ENCODE data around the gene SGSH. TPM values are rescaled to one million over a fixed set of nuclear protein-coding genes. Genes with fewer than 3 reads are reported as not detected.

SGSH gene
- total RNA-seq, 1 donor from 2014 or later, result 25.5 TPM

DNA sequence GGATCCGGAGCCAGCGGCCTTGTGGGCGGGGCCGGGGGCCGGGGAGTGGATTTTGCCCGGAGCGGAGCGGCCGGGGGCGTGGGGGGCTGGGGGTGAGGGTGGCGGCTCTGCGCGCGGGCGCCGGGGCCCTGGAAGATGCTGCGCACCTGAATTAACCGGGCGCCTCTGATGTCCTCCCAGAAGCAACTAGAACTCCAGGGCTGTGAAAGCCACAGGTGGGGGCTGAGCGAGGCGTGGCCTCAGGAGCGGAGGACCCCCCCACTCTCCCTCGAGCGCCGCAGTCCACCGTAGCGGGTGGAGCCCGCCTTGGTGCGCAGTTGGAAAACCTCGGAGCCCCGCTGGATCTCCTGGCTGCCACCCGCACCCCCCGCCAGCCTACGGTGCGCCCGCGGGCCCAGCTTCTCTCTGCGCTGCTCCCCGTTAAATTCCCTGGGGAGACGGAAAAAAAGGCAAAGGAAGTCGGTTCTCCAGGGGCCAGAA, 643 bp upstream of the SGSH start:
- Mint-ChIP-seq H3K36me3 (ENCODE audit: low read depth) (peaks cover 18% of the 10 kb centered on the region), H3K4me3 (ENCODE audit: low read depth) (peak overlapping the region; percentile 81), H3K27me3 (ENCODE audit: low read depth) (no peaks in the 10 kb centered on the region), H3K9me3 (no peaks in the 10 kb centered on the region), H3K4me1 (ENCODE audit: low read depth) (peaks cover 24% of the 10 kb centered on the region), H3K27ac (no peak overlapping the region)
- intact Hi-C loops (cut with micrococcal nuclease), result no loop called here
- no peak for DNase-seq (ENCODE audit: low spot score)

DNA sequence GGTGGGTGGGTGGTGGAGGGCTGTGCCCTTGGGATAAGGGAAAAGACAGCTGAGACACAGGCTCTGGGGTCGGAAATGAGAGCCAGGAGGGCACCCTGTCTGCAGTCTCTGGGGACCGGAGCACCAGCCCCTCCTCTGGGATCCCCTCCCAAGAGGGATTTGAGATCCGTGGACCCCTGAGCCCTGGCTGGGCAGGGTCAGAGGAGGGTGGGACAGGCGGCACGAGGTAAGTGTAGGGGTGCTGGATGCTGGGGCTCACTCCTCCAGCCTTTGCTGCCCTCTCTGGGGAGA, 425 bp downstream of the SGSH start:
- no peaks in the 10 kb centered on the region for H3K27me3 Mint-ChIP-seq (ENCODE audit: low read depth)
- H3K27ac Mint-ChIP-seq, result peak overlapping the region; percentile 83
- DNase-seq (ENCODE audit: low spot score), result no peak
- peak overlapping the region; percentile 87 for H3K4me3 Mint-ChIP-seq (ENCODE audit: low read depth)
- H3K4me1 Mint-ChIP-seq (ENCODE audit: low read depth), result peaks cover 24% of the 10 kb centered on the region
- H3K9me3 Mint-ChIP-seq, result no peaks in the 10 kb centered on the region
- intact Hi-C loops (cut with micrococcal nuclease), result loop anchor here (2.0 to 5.0 kb wide), 2 partner anchors 35 to 48 kb away; no protein-coding TSS in a partner anchor
- H3K36me3 Mint-ChIP-seq (ENCODE audit: low read depth), result peaks cover 20% of the 10 kb centered on the region

DNA sequence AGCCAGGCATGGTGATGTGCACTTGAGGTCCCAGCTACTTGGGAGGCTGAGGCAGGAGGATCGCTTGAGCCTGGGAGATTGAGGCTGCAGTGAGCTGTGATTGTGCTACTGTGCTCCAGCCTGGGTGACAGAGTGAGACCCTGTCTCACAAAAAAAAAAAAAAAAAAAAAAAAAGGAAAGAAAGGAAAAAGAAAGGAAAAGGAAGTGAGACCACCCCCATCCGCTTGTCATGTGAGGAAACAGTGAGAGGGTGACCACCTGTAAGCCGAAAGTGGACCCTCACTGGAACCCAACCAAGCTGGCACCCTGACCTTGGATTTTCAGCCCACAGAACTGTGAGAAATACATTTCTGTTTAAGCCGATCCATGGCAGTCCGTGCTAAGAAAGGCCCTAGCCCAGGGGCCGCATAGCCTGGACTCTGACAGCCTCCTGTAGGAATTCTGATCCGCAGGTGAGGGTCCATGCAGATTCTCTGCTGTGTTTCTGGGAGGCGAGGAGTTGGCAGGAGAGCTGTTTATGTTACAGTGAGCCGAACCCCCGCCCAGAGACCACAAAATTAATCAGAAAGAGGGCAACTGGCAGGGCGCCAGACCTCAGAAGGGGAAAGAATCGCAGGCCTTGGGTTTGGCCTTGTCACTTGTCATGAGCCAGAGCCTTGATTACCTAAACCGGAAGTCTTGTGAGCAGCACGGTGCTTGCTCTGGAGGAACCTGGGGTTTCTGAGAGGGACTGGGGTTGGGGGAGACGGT, 945 bp downstream of the SGSH start:
- intact Hi-C loops (cut with micrococcal nuclease), result loop anchor here (2.0 to 5.0 kb wide), 2 partner anchors 36 to 48 kb away; no protein-coding TSS in a partner anchor
- no peaks in the 10 kb centered on the region for H3K9me3 Mint-ChIP-seq

DNA sequence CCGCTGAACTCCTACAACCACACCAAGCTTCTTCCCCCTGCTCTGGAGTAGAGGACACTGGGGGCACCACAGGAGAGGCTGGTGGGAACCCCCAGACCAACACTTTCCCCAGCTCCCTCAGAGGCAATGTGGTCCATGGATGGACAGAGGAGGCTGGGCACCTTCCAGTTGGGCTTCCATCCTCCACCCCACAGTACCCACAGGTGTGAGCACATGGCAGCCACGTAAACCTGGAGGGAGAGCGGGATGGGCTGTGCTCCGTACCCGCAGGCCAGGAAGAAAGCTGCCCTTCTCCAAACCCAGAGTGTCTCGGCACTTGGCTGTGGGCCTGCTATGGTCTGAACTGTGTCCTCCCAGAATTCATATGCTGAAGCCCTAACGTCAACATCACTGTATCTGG, 1.7 kb downstream of the SGSH start:
- Mint-ChIP-seq H3K36me3 (ENCODE audit: low read depth) (peaks cover 20% of the 10 kb centered on the region), H3K9me3 (no peaks in the 10 kb centered on the region), H3K4me1 (ENCODE audit: low read depth) (peaks cover 16% of the 10 kb centered on the region), H3K4me3 (ENCODE audit: low read depth) (peak overlapping the region; percentile 87), H3K27me3 (ENCODE audit: low read depth) (no peaks in the 10 kb centered on the region), H3K27ac (peak overlapping the region; percentile 83)
- DNase-seq (ENCODE audit: low spot score), result no peak
- intact Hi-C loops (cut with micrococcal nuclease), result loop anchor here (2.0 to 5.0 kb wide), 2 partner anchors 36 to 49 kb away; no protein-coding TSS in a partner anchor

More for the DNA sequence above, 945 bp downstream of the SGSH start:
- Mint-ChIP-seq H3K4me3 (ENCODE audit: low read depth) (peak overlapping the region; percentile 87), H3K4me1 (ENCODE audit: low read depth) (peaks cover 20% of the 10 kb centered on the region), H3K27me3 (ENCODE audit: low read depth) (no peaks in the 10 kb centered on the region), H3K27ac (peak overlapping the region; percentile 83), H3K36me3 (ENCODE audit: low read depth) (peaks cover 20% of the 10 kb centered on the region)
- DNase-seq (ENCODE audit: low spot score), result peak; percentile 84

DNA sequence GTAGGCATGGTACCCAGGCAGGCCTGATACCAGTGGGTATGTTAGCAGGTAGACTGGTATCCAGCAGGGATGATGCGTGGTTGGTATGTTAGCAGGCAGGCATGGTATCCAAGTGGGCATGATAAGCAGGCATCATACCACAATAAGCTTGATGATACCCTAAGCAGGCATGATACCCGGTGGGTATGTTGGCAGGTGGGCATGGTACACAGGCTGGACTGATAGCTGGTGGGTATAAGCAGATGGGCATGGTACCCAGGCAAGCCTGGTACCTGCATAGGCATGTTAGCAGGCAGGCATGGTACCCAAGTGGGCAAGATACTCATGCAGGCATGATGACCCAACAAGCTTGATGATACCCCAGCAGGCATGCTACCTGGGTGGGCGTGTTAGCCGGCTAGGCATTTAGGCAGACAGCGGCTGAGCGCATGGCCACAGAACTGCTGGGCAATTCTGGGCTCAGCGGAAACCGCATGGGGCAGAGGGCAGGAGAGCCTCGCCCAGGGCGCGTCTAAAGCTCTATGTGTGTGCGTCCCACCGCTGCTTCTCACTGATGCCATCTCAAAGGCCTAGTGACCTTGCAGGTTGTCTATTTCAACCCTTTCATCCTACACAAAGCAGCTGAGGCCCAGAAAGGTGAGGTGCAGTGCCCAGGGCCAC, 2.3 kb downstream of the SGSH start:
- peaks cover 20% of the 10 kb centered on the region for H3K36me3 Mint-ChIP-seq (ENCODE audit: low read depth)
- peak overlapping the region; percentile 0 for H3K27ac Mint-ChIP-seq

DNA sequence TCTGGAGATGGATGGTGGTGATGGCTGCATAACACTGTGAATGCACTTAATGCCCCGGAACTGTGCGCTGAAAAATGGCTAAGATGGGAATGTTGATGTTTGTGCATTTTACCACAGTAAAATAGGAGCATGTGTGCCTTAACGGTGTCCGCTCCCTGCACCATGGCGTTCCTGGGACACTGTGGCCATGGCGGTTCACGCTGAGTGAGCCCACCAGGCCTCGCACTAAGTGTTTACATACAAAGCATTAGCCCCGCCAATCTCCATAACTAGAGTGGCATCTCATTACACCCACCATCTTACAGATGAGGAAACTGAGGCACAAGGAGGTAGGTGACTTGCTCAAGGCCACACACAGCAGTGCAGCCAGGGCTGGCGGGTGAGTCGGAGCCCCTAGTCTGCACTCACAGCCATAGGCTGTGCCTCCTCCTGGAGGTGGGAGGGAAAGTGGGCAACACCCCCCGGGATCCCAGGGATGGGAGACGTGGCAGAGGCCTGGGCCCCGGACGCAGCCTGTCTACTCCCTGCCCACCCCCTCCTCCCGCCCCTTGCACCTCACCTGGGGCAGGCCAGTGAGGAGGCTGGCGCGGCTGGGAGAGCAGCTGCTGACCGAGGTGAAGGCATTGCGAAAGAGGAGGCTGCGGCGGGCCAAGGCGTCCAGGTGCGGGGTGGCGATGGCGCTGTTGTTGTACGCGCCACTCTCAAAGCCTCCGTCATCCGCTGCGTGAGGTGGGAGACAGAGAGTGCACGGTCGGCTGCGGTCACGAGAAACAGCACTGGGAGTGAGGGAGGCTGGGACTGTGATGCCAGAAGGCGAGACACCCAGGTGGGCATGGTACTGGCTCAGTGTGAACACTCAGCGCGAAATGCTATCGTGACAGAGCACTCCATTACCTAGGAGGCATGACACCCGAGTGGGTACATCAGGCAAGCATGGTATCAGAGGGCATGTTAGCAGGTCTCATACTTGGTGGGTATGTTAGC, 3.4 kb downstream of the SGSH start:
- Mint-ChIP-seq H3K36me3 (ENCODE audit: low read depth) (peaks cover 20% of the 10 kb centered on the region), H3K4me1 (ENCODE audit: low read depth) (peaks cover 14% of the 10 kb centered on the region), H3K4me3 (ENCODE audit: low read depth) (no peak overlapping the region), H3K27me3 (ENCODE audit: low read depth) (no peaks in the 10 kb centered on the region), H3K9me3 (no peaks in the 10 kb centered on the region), H3K27ac (no peak overlapping the region)
- no peak for DNase-seq (ENCODE audit: low spot score)
- intact Hi-C loops (cut with micrococcal nuclease), result loop anchor here (5.0 kb wide), 1 partner anchor 51 kb away; no protein-coding TSS in a partner anchor

More for the DNA sequence above, 2.3 kb downstream of the SGSH start:
- Mint-ChIP-seq H3K4me1 (ENCODE audit: low read depth) (peaks cover 14% of the 10 kb centered on the region), H3K9me3 (no peaks in the 10 kb centered on the region), H3K4me3 (ENCODE audit: low read depth) (no peak overlapping the region), H3K27me3 (ENCODE audit: low read depth) (no peaks in the 10 kb centered on the region)
- intact Hi-C loops (cut with micrococcal nuclease), result loop anchor here (2.0 to 5.0 kb wide), 2 partner anchors 37 to 49 kb away; no protein-coding TSS in a partner anchor
- DNase-seq (ENCODE audit: low spot score), result no peak

DNA sequence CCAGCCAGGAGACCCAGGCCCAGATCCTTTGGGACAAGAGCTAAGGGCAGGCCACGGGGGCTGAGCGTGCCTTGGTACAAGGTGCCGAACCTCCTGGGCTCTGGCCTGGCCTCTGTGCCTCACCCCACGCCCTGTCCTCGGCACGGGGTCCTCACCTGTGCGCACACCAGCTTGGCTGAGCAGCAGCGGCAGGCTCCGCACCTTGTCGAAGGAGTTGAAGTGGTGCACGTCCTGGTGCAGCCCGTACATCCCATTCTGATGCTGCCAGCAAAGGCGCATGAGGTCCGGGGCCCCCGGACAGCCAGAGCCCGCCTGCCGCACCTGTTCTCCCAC, 5.3 kb downstream of the SGSH start:
- intact Hi-C loops (cut with micrococcal nuclease), result loop anchor here (5.0 kb wide), 1 partner anchor 52 kb away; no protein-coding TSS in a partner anchor
- no peak overlapping the region for H3K4me3 Mint-ChIP-seq (ENCODE audit: low read depth)
- no peak for DNase-seq (ENCODE audit: low spot score)
- H3K27me3 Mint-ChIP-seq (ENCODE audit: low read depth), result no peaks in the 10 kb centered on the region
- H3K4me1 Mint-ChIP-seq (ENCODE audit: low read depth), result peaks cover 12% of the 10 kb centered on the region
- H3K36me3 Mint-ChIP-seq (ENCODE audit: low read depth), result peaks cover 28% of the 10 kb centered on the region
- no peaks in the 10 kb centered on the region for H3K9me3 Mint-ChIP-seq
- H3K27ac Mint-ChIP-seq, result no peak overlapping the region

DNA sequence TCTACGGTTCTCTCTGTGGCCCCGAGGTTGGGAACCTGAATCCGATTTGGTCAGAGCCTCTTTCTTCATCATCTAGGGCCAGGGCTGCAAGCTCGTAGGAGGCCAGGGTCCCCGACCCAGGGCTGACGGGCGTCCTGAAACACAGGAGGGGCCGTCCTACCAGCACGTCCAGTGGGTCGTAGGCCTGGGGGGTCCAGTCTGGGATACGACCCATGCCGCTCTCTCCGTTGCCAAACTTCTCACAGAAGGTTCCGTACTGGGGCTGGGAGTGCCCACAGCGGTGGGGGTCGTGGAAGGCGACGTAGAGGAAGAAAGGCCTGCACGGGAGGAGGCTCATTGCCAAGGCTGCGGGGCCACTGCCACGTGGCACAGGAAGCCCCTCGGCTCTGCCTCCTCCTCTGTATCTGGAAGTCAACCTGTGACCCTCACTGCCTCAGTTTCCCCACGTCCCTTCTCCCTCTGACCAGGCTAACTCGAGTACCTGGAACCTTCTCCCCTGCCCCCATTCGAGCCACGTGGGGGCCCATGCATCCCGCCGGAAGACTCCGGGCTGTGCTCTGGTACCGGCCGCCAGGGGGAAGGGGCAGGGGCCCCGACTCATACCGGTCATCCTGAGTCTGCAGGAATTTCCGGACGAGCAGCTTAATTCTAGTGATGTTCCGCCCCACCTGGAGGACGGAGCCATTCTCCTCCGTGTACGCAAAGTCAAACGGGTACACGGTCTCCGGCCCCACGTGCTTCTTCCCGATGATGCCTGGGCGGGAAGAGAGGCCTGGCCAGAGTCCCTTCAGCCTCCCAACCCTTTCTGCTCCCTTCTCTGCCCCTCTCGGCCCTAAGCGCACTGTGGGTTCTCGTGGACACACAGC, 5.9 kb downstream of the SGSH start:
- H3K36me3 Mint-ChIP-seq (ENCODE audit: low read depth), result peaks cover 28% of the 10 kb centered on the region
- DNase-seq (ENCODE audit: low spot score), result no peak
- intact Hi-C loops (cut with micrococcal nuclease), result no loop called here

DNA sequence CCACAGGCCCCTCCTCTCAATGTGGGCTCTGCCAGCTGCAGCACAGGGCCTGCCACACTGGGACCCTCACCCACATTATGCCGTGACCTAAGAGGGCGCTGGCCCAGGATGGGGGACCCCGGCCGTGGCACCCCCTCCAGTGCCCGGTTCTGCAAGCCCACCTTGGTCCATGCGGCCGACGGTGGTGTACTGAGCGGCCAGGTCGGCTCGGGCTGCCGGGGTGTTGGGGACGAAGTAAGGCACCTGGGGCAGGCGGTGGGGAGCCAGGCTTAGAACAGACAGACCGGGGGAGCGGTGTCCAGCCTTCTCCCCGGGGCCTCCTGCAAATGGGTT, 6.5 kb downstream of the SGSH start:
- DNase-seq (ENCODE audit: low spot score), result no peak
- no peak overlapping the region for H3K4me3 Mint-ChIP-seq (ENCODE audit: low read depth)
- intact Hi-C loops (cut with micrococcal nuclease), result no loop called here
- H3K27me3 Mint-ChIP-seq (ENCODE audit: low read depth), result no peaks in the 10 kb centered on the region
- H3K36me3 Mint-ChIP-seq (ENCODE audit: low read depth), result peaks cover 28% of the 10 kb centered on the region
- no peak overlapping the region for H3K27ac Mint-ChIP-seq
- H3K9me3 Mint-ChIP-seq, result no peaks in the 10 kb centered on the region
- H3K4me1 Mint-ChIP-seq (ENCODE audit: low read depth), result peaks cover 7% of the 10 kb centered on the region

More for the DNA sequence above, 5.9 kb downstream of the SGSH start:
- H3K27me3 Mint-ChIP-seq (ENCODE audit: low read depth), result no peaks in the 10 kb centered on the region
- peaks cover 10% of the 10 kb centered on the region for H3K4me1 Mint-ChIP-seq (ENCODE audit: low read depth)
- H3K9me3 Mint-ChIP-seq, result no peaks in the 10 kb centered on the region
- H3K4me3 Mint-ChIP-seq (ENCODE audit: low read depth), result no peak overlapping the region
- no peak overlapping the region for H3K27ac Mint-ChIP-seq

DNA sequence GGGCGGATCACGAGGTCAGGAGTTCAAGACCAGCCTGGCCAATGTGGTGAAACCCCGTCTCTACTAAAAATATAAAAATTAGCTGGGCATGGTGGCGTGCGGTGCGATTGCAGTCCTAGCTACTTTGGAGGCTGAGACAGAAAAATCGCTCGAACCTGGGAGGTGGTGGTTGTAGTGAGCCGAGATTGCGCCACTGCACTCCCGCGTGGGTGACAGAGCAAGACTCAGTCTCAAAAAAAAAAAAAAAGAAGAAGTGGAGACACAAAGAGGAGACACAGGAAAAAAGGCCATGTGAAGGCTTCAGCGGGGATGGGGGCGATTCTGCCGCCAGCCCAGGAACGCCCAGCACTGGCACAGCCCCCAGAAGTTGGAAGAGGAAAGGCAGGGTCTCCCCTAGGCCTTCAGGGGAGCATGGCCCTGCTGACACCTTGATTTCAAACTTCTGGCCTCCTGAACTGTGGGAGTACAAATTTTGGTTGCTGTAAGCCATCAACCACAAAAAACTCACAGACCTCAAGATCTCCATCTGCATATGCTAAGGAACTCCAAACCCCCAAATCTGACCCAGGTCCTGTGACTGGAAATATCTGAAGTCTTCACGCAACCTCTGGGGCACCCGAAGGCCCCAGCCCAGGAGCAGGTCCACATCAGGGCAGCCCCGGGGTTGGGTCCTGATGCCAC, 7.0 kb downstream of the SGSH start:
- Mint-ChIP-seq H3K36me3 (ENCODE audit: low read depth) (peaks cover 28% of the 10 kb centered on the region), H3K4me3 (ENCODE audit: low read depth) (no peak overlapping the region), H3K4me1 (ENCODE audit: low read depth) (peaks cover 3% of the 10 kb centered on the region), H3K27ac (no peak overlapping the region), H3K9me3 (no peaks in the 10 kb centered on the region), H3K27me3 (ENCODE audit: low read depth) (no peaks in the 10 kb centered on the region)
- intact Hi-C loops (cut with micrococcal nuclease), result no loop called here
- DNase-seq (ENCODE audit: low spot score), result no peak

DNA sequence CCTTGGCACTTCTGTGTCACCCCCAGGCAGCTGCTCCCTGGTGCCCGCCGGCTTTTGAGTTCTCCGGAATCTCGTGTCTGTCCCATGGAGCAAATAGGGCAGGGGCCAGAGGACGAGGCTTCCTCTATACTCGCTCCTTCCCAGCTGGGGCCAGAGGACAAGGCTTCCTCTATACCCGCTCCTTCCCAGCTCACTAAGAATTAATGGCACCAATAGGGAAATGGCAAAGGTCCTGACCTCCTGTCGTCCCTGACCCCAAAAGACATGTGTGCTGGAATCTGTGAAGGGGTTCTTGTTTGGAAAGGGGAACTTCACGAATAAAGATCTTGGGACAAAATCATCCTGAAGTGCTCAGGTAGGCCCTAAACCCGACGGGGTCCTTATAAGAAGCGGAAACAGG, 7.6 kb downstream of the SGSH start:
- H3K27me3 Mint-ChIP-seq (ENCODE audit: low read depth), result no peaks in the 10 kb centered on the region
- H3K4me1 Mint-ChIP-seq (ENCODE audit: low read depth), result peaks cover 2% of the 10 kb centered on the region
- no peak overlapping the region for H3K27ac Mint-ChIP-seq
- peaks cover 25% of the 10 kb centered on the region for H3K36me3 Mint-ChIP-seq (ENCODE audit: low read depth)
- no peak overlapping the region for H3K4me3 Mint-ChIP-seq (ENCODE audit: low read depth)
- intact Hi-C loops (cut with micrococcal nuclease), result no loop called here
- no peaks in the 10 kb centered on the region for H3K9me3 Mint-ChIP-seq
- no peak for DNase-seq (ENCODE audit: low spot score)
